Hematopoietic multipotent progenitor cell treated with erythropoietin and hydrocortisone succinate and interleukin-3 and kit ligand, for 4 days (in vitro differentiated cells): ENCODE measurements around the gene PLXNB3.
"Not testable (repeated sequence)": the region's sequence is repeated elsewhere in the genome, so short reads cannot be mapped to it uniquely, and the experiment has no call there.

Experiments
- DNase-seq: peaks from one replicate; pipeline ENCODE4 v3.0.0-alpha.2; 2015

The PLXNB3 gene

DNA sequence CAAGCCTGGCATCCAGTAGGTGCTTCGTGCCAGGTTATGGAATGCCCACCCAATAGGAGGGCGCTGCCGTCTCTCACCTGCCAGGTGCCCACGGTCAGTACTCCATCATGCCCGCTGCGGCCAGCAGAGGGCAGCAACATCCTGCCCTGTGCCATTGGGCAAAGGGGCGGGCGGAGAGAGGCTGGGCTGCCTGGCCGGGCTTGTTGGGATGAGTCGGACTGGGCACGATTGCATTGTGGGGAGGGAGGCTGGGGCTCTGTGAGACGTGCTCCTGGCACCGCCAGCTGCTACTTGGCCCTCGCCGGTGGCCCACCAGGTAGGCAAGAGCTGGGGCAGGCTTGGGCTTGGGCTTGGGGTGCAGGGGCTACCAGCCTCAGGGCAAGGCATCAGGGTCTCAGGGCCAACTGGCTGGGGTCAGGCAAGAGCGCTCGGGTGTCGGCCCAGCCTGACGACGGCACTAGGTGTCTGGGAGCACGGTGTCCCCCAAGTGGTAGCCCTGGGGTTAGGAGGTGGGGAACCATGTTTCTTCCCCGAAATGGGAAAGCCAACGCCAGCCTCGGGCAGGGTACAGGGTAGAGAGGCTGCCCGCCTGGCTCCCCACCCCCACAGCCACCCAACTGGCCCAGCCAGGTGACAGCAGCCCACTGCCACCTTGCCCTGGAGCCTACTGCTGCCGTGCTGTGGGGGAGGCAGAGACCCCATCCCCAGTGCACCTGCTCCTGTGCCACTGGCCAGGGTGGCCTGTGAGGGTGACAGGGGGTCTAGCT, at the start of gene PLXNB3:
Gene PLXNB3 (plus strand): TSS at position 261 of the 767 bp plus-strand sequence. CDS start 1,287 bp downstream, outside the sequence.
- DNase-seq = peak; percentile 84

DNA sequence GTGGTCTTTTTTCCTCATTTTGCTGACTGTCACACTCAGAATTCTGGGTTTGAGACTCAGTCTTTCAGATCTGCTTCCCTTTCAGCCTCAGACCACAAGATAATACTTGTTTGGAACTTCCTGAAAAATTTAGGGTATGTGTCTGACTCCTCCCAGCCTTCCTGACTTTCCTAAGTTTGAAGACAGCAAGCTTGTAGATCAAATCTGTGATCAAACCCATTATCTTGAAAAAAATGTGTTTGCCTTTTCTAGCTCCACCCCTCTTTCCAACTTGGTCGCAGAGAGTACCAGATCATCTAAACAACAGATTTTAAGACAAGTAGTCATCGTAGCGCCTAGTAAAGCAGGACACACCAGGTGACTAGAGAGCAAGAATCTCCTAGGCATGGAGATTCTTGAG, 49.8 kb upstream of the PLXNB3 start:
- DNase-seq = no peak

- DNase-seq = no peak
Observed at GRCh38 chrX:153717445-153717844, 46.6 kb upstream of the PLXNB3 start.

DNA sequence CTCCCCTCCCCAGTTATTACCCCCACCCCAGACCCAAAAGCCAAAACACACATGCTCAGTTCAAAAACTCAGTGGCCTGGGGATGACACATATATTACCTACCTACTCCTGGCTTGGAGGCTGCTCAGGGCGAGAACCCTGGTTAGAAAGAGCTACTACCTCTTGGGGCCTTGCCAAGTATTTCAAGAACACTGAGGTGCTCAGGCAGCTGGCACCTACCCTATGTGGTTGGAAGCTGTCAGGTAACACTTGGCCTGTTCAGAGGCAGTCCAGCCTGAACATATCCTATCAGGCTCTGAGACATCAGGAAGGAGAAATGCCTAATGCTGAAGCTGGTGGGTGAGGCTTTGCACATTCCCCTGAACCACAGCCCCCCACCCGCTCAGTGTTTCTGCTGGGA, 44.8 kb upstream of the PLXNB3 start:
- no peak for DNase-seq

DNA sequence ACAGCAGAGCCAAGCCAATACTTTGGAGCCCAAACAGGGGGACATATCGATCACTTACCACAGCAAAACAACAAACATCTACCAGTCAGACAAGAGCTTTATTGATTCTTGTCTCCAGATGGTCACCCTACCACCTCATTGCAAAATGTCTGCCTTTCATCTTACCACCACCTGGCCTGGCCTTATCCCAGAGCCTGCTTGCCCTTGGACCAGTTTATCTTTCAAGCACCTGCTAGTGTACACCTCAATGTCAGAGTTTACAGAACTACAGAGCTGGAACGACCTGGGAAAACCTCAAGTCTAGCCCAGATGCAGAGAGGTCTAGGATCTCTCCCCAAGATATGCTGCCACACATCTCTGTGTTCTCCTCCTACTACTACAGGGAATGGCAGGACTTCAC, 44.3 kb upstream of the PLXNB3 start:
- DNase-seq = no peak

- peak; percentile 38 for DNase-seq
Observed at GRCh38 chrX:153722704-153723350, 41.2 kb upstream of the PLXNB3 start.

DNA sequence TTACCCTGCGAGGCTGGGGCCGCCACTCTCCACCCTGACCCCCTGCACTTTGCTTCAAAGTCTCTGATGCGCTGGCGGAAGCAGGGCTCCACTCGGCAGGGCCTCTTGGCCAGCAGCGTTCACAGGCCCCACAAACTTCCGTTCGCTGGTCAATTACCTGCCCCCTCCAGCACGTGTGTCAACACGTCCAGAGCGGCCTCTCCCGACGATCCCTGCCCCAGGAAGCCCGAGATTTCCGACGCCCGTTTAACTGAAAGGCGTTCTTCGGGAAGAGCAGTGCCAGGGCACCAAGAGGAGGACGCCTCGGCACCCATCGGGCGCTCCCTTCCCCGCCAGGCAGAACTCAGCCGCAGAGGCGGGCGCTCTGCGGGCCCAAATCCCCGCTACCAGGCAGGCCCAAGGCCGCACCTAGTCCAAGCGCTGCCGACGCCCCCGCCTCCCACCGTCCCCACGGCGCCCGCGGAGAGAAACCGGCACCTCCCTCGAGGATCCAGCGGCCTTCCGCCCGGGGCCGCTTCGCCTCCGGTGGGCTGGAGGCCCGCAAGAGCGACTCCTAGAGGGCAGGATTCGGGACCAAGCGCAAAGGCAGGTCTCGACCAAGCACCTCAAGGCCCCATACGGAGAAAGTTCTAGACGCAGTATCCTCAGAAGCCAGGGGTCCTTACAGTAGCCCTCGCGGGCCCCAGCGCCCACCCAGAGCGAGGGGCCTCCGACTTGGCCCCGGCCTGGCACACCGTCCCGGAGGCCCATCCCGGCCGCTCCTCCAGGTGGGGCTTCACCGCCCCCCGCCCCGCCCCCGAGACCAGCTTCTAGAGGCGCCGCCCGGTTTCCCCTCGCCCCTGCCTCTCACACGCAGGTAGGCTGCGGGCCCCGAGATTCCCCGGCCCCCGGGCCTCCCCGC, 40.4 kb upstream of the PLXNB3 start:
- DNase-seq = peak; percentile 67

DNA sequence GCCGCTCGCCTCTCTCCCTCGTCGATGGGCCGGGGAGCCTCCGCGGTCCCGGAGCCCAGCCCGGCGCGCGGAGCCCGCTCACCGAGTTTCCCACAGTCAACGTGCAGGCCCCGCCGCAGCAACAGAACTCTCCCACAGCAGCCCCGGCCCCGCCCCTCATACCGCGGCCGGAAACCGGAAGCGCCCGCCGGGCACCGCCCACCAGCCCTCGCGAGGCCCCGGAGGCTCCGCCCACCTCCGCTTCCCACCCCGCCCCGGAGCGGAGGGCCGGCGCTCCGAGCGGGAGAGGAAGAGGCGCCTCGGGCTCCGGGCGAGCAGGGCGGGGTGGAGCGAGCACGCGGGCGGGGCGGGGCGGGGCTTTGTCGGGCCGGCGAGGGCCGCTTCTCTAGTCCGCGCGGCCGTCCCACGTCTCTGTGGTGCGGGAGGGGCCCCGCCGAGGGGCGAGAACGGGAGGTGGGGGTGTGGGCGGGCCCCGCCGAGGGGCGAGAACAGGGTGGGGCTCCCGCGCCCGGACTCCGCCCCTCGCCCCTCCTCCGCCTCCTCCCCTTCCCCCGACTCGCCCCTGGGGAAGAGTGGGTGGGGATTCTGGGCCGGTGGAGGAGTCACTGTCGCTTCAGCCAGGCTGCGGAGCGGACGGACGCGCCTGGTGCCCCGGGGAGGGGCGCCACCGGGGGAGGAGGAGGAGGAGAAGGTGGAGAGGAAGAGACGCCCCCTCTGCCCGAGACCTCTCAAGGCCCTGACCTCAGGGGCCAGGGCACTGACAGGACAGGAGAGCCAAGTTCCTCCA, 39.6 kb upstream of the PLXNB3 start, which contains the start of the genes ABCD1 and BCAP31:
Gene ABCD1 (plus strand): TSS at position 605 of the 787 bp plus-strand sequence. CDS start 411 bp downstream, outside the sequence.
Gene BCAP31 (minus strand): TSS at position 136 of the 787 bp plus-strand sequence. CDS start 1,143 bp downstream, outside the sequence.
- peak; percentile 93 for DNase-seq

- DNase-seq = no peak
Observed at GRCh38 chrX:153725039-153725831, 38.8 kb upstream of the PLXNB3 start.

DNA sequence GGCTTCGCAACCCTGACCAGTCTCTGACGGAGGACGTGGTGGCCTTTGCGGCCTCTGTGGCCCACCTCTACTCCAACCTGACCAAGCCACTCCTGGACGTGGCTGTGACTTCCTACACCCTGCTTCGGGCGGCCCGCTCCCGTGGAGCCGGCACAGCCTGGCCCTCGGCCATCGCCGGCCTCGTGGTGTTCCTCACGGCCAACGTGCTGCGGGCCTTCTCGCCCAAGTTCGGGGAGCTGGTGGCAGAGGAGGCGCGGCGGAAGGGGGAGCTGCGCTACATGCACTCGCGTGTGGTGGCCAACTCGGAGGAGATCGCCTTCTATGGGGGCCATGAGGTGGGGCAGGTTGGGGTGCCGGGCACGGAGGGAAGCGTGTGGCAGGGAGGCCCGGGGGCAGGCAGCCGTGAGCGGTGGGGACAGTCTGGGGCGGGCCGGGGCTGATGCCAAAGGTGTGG, 38.2 kb upstream of the PLXNB3 start:
- DNase-seq = no peak

DNA sequence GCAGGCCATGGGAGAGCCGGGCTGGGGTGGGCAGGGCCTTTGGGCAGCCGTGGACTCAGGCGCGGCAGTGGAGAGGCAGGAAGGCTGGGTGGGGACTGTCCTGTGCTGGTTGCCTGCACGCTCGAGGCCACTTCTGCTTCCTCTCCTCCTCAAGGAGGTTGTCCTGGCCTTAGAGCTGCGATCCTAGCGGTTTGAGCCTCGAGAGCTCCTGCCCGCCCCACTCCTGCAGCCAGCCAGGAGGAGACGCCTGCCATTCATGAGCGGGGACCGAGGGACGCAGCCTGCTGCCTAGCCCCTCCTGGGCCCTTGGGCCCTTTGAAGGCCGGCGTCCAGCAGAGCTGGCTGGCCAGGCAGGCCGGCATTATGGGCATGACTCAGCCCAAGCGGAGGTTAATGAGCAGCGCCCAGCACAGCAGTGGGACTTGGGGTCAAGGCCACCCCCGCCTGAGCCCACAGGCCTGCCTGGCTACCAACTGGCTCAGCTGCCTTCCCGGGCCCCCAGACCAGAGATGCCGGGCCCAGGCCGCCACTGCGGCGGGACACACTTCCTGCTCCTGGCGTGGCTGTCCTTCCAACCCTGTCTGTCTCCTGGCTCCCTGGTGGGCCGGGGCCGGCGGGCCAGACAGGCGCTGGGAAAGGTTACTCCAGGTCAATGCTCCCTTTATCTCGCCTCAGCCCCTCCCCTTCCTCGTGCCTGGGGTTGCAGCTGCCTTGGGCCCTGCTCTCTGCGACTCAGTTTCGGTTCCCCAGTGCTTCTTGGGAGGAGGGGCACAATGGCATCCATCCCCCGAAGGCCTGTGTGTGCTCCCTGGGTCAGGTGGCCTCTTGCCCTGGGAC, 37.5 kb upstream of the PLXNB3 start:
- peak; percentile 72 for DNase-seq

GRCh38 chrX:153727123-153727931, 36.7 kb upstream of the PLXNB3 start:
- DNase-seq = peak; percentile 26

GRCh38 chrX:153728095-153728494, 36.0 kb upstream of the PLXNB3 start:
- no peak for DNase-seq

DNA sequence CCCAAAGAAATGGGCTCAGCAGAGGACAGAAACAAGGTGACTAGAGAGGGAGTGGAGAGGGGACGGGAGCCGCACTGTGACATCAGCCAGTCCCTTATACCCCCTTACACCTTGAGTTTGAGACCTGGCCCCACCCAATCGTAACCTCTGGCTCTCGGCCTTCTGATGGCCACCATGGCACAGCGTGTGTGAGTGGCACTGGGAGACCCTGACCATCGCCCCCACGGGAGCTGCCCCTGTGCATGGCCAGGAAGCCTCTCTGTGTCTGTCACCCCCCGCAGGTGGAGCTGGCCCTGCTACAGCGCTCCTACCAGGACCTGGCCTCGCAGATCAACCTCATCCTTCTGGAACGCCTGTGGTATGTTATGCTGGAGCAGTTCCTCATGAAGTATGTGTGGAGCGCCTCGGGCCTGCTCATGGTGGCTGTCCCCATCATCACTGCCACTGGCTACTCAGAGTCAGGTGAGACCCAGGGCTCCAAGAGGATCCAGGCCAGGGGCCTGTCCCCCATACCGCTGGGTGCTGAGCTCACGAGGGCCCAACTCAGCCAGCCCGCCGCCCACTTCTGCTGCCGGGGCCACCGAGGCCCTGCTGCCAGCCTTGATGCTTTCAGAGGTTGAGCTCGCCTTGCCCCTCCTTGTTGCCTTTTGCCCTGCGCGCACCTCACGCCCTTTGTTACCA, 35.0 kb upstream of the PLXNB3 start:
- DNase-seq = no peak

DNA sequence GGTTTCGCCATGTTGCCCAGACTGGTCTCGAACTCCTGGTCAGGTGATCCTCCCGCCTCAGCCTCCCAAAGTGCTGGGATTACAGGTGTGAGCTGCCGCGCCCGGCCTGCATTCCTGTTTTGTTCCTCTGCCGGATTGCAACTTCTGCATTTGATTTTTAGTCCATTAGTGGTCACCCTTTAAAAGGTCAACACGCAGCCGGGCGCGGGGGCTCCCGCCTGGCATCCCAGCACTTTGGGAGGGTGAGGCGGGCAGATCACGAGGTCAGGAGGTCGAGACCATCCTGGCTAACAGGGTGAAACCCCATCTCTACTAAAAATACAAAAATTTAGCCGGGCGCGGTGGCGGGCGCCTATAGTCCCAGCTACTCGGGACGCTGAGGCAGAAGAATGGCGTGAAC, 33.9 kb upstream of the PLXNB3 start:
- not testable (repeated sequence) for DNase-seq

DNA sequence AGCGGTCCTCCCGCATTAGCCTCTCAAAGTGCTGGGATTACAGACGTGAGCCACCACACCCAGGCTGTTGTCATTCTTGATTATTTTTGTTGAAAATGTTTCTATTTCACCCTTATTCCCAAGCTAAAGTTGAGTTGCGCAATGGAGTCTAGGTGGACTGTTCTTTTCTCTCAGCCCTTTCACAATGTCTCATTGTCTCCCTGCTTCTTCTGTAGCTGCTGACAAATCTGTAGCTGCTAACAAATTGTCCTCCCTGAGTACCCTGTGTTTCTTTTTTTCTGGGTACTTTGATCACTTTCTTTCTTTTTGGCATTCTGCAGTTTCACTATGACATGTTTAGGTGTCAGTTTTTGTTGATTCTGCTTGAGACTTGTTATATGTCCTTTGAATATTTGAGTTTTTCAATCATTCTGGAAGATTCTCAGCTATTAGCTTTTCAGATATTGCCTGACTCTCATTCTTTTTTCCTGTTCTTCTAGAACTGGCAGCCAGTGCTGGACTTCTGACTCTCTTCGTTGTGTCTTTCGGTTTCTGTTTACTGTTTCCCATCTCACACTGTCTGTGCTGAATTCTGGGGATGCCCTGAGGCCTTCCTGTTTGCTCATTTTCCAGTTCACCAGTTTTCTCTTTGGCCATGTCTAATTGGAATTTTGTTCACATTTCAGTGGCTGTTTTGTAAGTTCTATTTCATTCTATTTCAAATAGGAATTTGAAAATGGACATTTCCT, 32.8 kb upstream of the PLXNB3 start:
- DNase-seq = no peak

DNA sequence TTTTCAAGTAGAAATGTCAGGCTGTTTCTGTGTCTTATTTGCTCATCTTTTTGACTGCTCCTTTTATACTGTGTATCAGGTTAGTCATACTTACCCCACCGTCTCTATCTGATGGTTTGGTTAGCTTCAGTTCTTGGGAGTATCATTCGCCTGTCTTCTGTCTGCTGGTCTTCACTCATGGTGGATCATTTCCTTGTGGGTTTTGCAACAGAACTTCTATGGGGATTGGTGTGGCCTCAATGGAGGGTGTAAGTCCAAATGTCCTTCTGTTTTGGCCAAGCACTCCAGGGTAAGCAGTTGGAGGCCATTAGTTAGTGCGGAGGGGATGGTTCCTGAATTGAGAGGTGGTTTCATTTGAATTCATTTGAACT, 32.2 kb upstream of the PLXNB3 start:
- DNase-seq = no peak

DNA sequence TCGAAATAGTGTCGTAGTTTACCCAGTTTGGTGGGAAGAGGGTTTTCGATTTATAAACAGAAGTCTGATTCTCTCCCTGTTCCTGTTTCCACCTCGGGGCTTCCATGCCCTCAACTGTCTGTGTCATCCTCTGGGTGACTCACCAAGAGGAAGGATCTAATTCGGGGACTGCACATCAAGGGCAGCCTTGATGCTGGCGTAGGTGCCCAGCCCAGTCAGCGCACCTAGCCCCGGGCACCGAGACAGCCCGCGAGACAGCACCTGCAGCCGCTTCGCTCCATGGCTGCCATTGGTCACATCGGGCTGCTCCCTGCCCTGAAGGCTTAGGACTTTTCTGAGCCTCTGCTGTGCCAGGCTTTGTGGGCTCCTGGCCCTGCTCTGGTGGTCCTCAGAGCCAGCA, 31.6 kb upstream of the PLXNB3 start:
- DNase-seq = no peak
